H1 (cell line): ENCODE results near the gene NTNG2. TPM values are rescaled to one million over a fixed set of nuclear protein-coding genes. Genes with fewer than 3 reads are reported as not detected.

Experiments
- CTCF ChIA-PET: fragments of 300-600 bp; sonication (Branson Sonifier 250); formaldehyde crosslinking; loops from one replicate; lab custom pipeline; 2021; ENCODE audit not compliant: partially characterized antibody; lab: Charles Lee
- POLR2A ChIA-PET: fragments of 300-600 bp; sonication (Branson Sonifier 250); formaldehyde crosslinking; loops from one replicate; lab custom pipeline; 2021; ENCODE audit warnings: inconsistent platforms; ENCODE audit not compliant: partially characterized antibody; lab: Charles Lee
- DNase-seq, 2 experiments: peaks; one replicate each; pipeline versions ENCODE4 v3.0.0 to v3.0.0-alpha.2; 2010 to 2022; ENCODE audit warnings: low spot score in 2 of 2, low read depth in 1 of 2, mixed read lengths in 1 of 2
- FAIRE-seq: peaks from 2 replicates; lab custom pipeline; 2011; peaks lifted over from hg19 to GRCh38; lab: Jason Lieb, UNC
- H2AFZ ChIP-seq: 2 replicates; pipeline ENCODE4 v1.8.1; 2012; ENCODE audit warnings: low read length, inconsistent platforms
- H2AK5ac ChIP-seq: 2 replicates; pipeline ENCODE4 v1.6.1; 2013; ENCODE audit warnings: low read depth, low read length
- H2BK120ac ChIP-seq: replicated peaks from 2 replicates; pipeline ENCODE3; 2013; ENCODE audit warnings: low read depth, low read length, inconsistent platforms
- H2BK12ac ChIP-seq: 2 replicates; pipeline ENCODE4 v1.6.1; 2013; ENCODE audit warnings: low read depth, low read length
- H2BK15ac ChIP-seq: 2 replicates; pipeline ENCODE4 v1.6.1; 2013; ENCODE audit warnings: low read length
- H2BK20ac ChIP-seq: 2 replicates; pipeline ENCODE4 v1.6.1; 2013; ENCODE audit warnings: low read length
- H2BK5ac ChIP-seq: 2 replicates; pipeline ENCODE4 v1.6.1; 2013; ENCODE audit warnings: low read depth, low read length
- H3K14ac ChIP-seq: 2 replicates; pipeline ENCODE4 v1.6.1; 2013; ENCODE audit warnings: inconsistent platforms; ENCODE audit not compliant: insufficient read length
- H3K18ac ChIP-seq: 2 replicates; pipeline ENCODE4 v1.6.1; 2013; ENCODE audit warnings: low read length; ENCODE audit errors: extremely low read depth
- H3K23ac ChIP-seq: 2 replicates; pipeline ENCODE4 v1.6.1; 2013; ENCODE audit warnings: inconsistent platforms; ENCODE audit not compliant: insufficient read length
- H3K23me2 ChIP-seq: 2 replicates; pipeline ENCODE4 v1.6.1; 2013; ENCODE audit warnings: low read depth, low read length
- H3K27ac ChIP-seq: 2 replicates; pipeline ENCODE4 v1.6.1; 2011; ENCODE audit warnings: low read depth, low read length, inconsistent platforms
- H3K27me3 ChIP-seq, 4 experiments: replicated peaks in 1 of 4; 1 replicate in 1 of 4; 2 replicates in 3 of 4; pipeline versions ENCODE4 v1.6.1 to v1.8.1; 2011 to 2013; ENCODE audit warnings: low read length in 3 of 4, mild to moderate bottlenecking in 3 of 4, inconsistent platforms in 2 of 4, mixed read lengths in 2 of 4, moderate library complexity in 1 of 4; ENCODE audit not compliant: control insufficient read depth in 3 of 4, insufficient read depth in 3 of 4; ENCODE audit errors: extremely low read depth in 1 of 4
- H3K36me3 ChIP-seq, 4 experiments: 2 replicates each; pipeline versions ENCODE4 v1.6.1 to v1.8.1; 2011 to 2013; ENCODE audit warnings: mild to moderate bottlenecking in 4 of 4, low read length in 3 of 4, moderate library complexity in 2 of 4, control low read depth in 1 of 4, inconsistent platforms in 1 of 4; ENCODE audit not compliant: insufficient read depth in 4 of 4, control insufficient read depth in 2 of 4
- H3K4ac ChIP-seq: replicated peaks from 2 replicates; pipeline ENCODE3; 2013; ENCODE audit warnings: low read length, low read depth, mixed read lengths, inconsistent platforms; ENCODE audit not compliant: insufficient read length
- H3K4me1 ChIP-seq, 4 experiments: replicated peaks in 1 of 4; 1 replicate in 1 of 4; 2 replicates in 3 of 4; pipeline versions ENCODE4 v1.6.1 to v1.8.1; 2011 to 2013; ENCODE audit warnings: low read length in 3 of 4, inconsistent platforms in 2 of 4, mixed read lengths in 1 of 4; ENCODE audit not compliant: insufficient read depth in 4 of 4, control insufficient read depth in 3 of 4
- H3K4me2 ChIP-seq, 2 experiments: 2 replicates each; pipeline versions ENCODE4 v1.6.1 to v1.8.1; 2011 to 2013; ENCODE audit warnings: low read depth in 2 of 2, low read length in 2 of 2, control low read depth in 1 of 2, inconsistent platforms in 1 of 2, mild to moderate bottlenecking in 1 of 2; ENCODE audit not compliant: insufficient read depth in 1 of 2
- H3K4me3 ChIP-seq, 4 experiments: fragments of 200-600, 300-600 bp in 1 of 4; sonication (generic), shearing (Covaris generic), sonication (Bioruptor Twin) in 1 of 4; 2 replicates each; pipeline versions ENCODE4 v1.5.1 to v1.8.1; 2011 to 2016; ENCODE audit warnings: low read length in 4 of 4, low read depth in 3 of 4, control low read depth in 2 of 4, inconsistent platforms in 2 of 4, mild to moderate bottlenecking in 2 of 4, mixed read lengths in 1 of 4, moderate library complexity in 1 of 4; ENCODE audit not compliant: insufficient read depth in 2 of 4; ENCODE audit errors: extremely low read depth in 1 of 4
- H3K56ac ChIP-seq: replicated peaks from 2 replicates; pipeline ENCODE3; 2013; ENCODE audit warnings: low read depth, mild to moderate bottlenecking, mixed read lengths, low read length, inconsistent platforms; ENCODE audit not compliant: insufficient read length
- H3K79me1 ChIP-seq: 2 replicates; pipeline ENCODE4 v1.6.1; 2013; ENCODE audit warnings: low read depth, low read length, control low read depth
- H3K79me2 ChIP-seq, 2 experiments: 2 replicates each; pipeline versions ENCODE4 v1.6.1 to v1.8.1; 2012 to 2013; ENCODE audit warnings: low read length in 2 of 2, mild to moderate bottlenecking in 2 of 2, inconsistent platforms in 1 of 2; ENCODE audit not compliant: insufficient read depth in 2 of 2, control insufficient read depth in 1 of 2
- H3K9ac ChIP-seq, 4 experiments: replicated peaks in 1 of 4; 1 replicate in 1 of 4; 2 replicates in 3 of 4; pipeline versions ENCODE4 v1.6.1 to v1.8.1; 2011 to 2013; ENCODE audit warnings: low read depth in 3 of 4, low read length in 3 of 4, control low read depth in 2 of 4, mild to moderate bottlenecking in 2 of 4, moderate library complexity in 2 of 4, inconsistent platforms in 1 of 4; ENCODE audit errors: extremely low read depth in 1 of 4
- H3K9me3 ChIP-seq, 2 experiments: 2 replicates each; pipeline versions ENCODE4 v1.6.1 to v1.8.1; 2012 to 2013; ENCODE audit warnings: mild to moderate bottlenecking in 2 of 2, moderate library complexity in 2 of 2, control low read depth in 1 of 2, inconsistent platforms in 1 of 2, low read depth in 1 of 2, low read length in 1 of 2, mixed read lengths in 1 of 2; ENCODE audit not compliant: insufficient read depth in 2 of 2
- H4K20me1 ChIP-seq, 2 experiments: replicated peaks in 1 of 2; 2 replicates each; pipeline versions ENCODE3 to v1.8.1; 2011 to 2013; ENCODE audit warnings: inconsistent platforms in 2 of 2, low read length in 2 of 2, mild to moderate bottlenecking in 1 of 2; ENCODE audit not compliant: insufficient read depth in 2 of 2, control insufficient read depth in 1 of 2
- H4K5ac ChIP-seq: 2 replicates; pipeline ENCODE4 v1.6.1; 2013; ENCODE audit warnings: low read length, low read depth, mixed read lengths, inconsistent platforms; ENCODE audit not compliant: insufficient read length
- H4K8ac ChIP-seq: 2 replicates; pipeline ENCODE4 v1.8.0; 2013; ENCODE audit warnings: mild to moderate bottlenecking, moderate library complexity, low read length, inconsistent platforms; ENCODE audit not compliant: insufficient read depth; ENCODE audit errors: extremely low read depth
- H4K91ac ChIP-seq: replicated peaks from 2 replicates; pipeline ENCODE3; 2013; ENCODE audit warnings: low read length, mixed read lengths, inconsistent platforms; ENCODE audit not compliant: insufficient read length
- CBX8 ChIP-seq: fragments of 300-800, 300-1000 bp; sonication (generic); IDR thresholded peaks from 2 replicates; pipeline ENCODE4 v1.7.1; 2016; ENCODE audit warnings: low read depth, low read length, borderline replicate concordance
- CTBP2 ChIP-seq: IDR thresholded peaks from 2 replicates; pipeline ENCODE4 v1.7.0; 2011; ENCODE audit warnings: borderline replicate concordance, mild to moderate bottlenecking, moderate library complexity, mixed read lengths, low read length; ENCODE audit not compliant: insufficient read depth, insufficient read length
- E2F6 ChIP-seq: IDR thresholded peaks from 2 replicates; pipeline ENCODE4 v1.6.1; 2012; ENCODE audit warnings: inconsistent platforms
- EZH2 ChIP-seq: fragments of 200-600 bp; sonication (generic); IDR thresholded peaks from 2 replicates; pipeline ENCODE4 v1.7.1; 2012; ENCODE audit warnings: low read depth, mild to moderate bottlenecking, moderate library complexity, low read length, inconsistent platforms; ENCODE audit not compliant: severe bottlenecking
- FOSL1 ChIP-seq: IDR thresholded peaks from 2 replicates; pipeline ENCODE4 v1.6.1; 2011; ENCODE audit warnings: mild to moderate bottlenecking, low read depth, low read length, moderate library complexity; ENCODE audit not compliant: insufficient read depth
- GABPA ChIP-seq: IDR thresholded peaks from 2 replicates; pipeline ENCODE4 v1.6.1; 2011; ENCODE audit warnings: mild to moderate bottlenecking, low read length, moderate library complexity, borderline replicate concordance; ENCODE audit not compliant: insufficient read depth
- KDM1A ChIP-seq: fragments of 200-600, 300-600 bp; sonication (generic); IDR thresholded peaks from 2 replicates; pipeline ENCODE4 v1.7.1; 2016; ENCODE audit warnings: mild to moderate bottlenecking, low read length, borderline replicate concordance
- KDM4A ChIP-seq: IDR thresholded peaks from one replicate; pipeline ENCODE4 v1.7.1; 2012; ENCODE audit warnings: low read depth, mild to moderate bottlenecking, moderate library complexity, low read length, inconsistent platforms; ENCODE audit not compliant: severe bottlenecking
- POLR2A ChIP-seq, 2 experiments: IDR thresholded peaks; 1 replicate in 1 of 2; 2 replicates in 1 of 2; pipeline ENCODE4 v1.6.1; 2011; ENCODE audit warnings: low read depth in 2 of 2, low read length in 2 of 2, mild to moderate bottlenecking in 2 of 2; ENCODE audit errors: control extremely low read depth in 1 of 2
- RBBP5 ChIP-seq: IDR thresholded peaks from 2 replicates; pipeline ENCODE4 v1.7.1; 2012; ENCODE audit warnings: low read depth, mild to moderate bottlenecking, inconsistent platforms, low read length, moderate library complexity, borderline replicate concordance
- WGBS, 2 experiments: shearing (Covaris generic) in 1 of 2; methylation state at CpG; one replicate each; pipeline versions ENCODE4 v1.1.6 to v1.1.7; 2013 to 2015; ENCODE audit warnings: low lambda C conversion rate in 2 of 2, mixed read lengths in 2 of 2, inconsistent platforms in 1 of 2, low coverage in 1 of 2, missing lambda C conversion rate in 1 of 2; ENCODE audit not compliant: insufficient replicate concordance in 2 of 2, insufficient coverage in 1 of 2, insufficient read length in 1 of 2; ENCODE audit errors: extremely low coverage in 1 of 2, missing lambda C conversion rate in 1 of 2; 5-methylcytosine and 5-hydroxymethylcytosine counted together
- polyA plus RNA-seq, 7 experiments: library from polyadenylated mRNA; depleted of rRNA in 3 of 7; stranded (reverse) in 5 of 7; unstranded in 2 of 7; fragments of >200 nt in 5 of 7; fragments of 200-250 nt in 2 of 7; gene quantifications; 1 replicate in 5 of 7; 2 replicates in 1 of 7; 4 replicates in 1 of 7; pipeline versions ENCODE4 v1.2.1 to v1.2.3, GENCODE V29; 2011 to 2013; ENCODE audit warnings: missing spikeins in 2 of 7, mixed read lengths in 2 of 7
- total RNA-seq: library from RNA; stranded (reverse); fragmentation: NEBNext Ultra II Directional; extraction: Animal tissue kit (Norgen Biotek cat#: 25700); gene quantifications from 2 replicates; pipeline ENCODE4 v1.2.1, GENCODE V29; 2021

Gene NTNG2
- total and polyA plus RNA-seq, 2 of the 8 experiments (the other 6 are each of a cell fraction or from before 2014, with no cell fraction given): 1.4 to 1.5 TPM

GRCh38 chr9:132154863-132155567, 6.8 kb upstream of the NTNG2 start:
- Histone ChIP-seq H4K8ac (no peak overlapping the region), H2BK12ac (no peak overlapping the region), H2BK20ac (0 out of 2 replicates have a peak overlapping the region, but pooled peaks have one; percentile 6), H2BK120ac (peak overlapping the region; percentile 18), H3K4me1 (peaks cover 0 to 12% (median 6%) of the 10 kb centered on the region in 4 experiments; a peak in 5 of 7 replicates), H3K27me3 (peaks cover 0 to 15% (median 4%) of the 10 kb centered on the region in 4 experiments; a peak in 5 of 7 replicates), H3K4ac (no peak overlapping the region), H2AK5ac (no peak overlapping the region), H3K9me3 (no peaks in the 10 kb centered on the region), H3K79me2 (no peaks in the 10 kb centered on the region), H2BK15ac (no peak overlapping the region; the same call in 1 of the 2 replicates), H4K5ac (no peak overlapping the region), H3K4me2 (0 out of 4 replicates have a peak overlapping the region, but pooled peaks have one; percentile 6 to 8), H3K9ac (no peak overlapping the region; a peak in 1 of 7 replicates), H3K14ac (no peak overlapping the region), H3K56ac (no peak overlapping the region), H3K23ac (no peak overlapping the region), H4K20me1 (peaks cover 0 to 2% of the 10 kb centered on the region in 2 experiments), H3K18ac (peak overlapping the region; percentile 75; the same call in 1 of the 2 replicates), H3K27ac (no peak overlapping the region), H3K79me1 (no peaks in the 10 kb centered on the region), H3K4me3 (no peak overlapping the region), H3K23me2 (no peaks in the 10 kb centered on the region), H4K91ac (no peak overlapping the region), H2BK5ac (no peak overlapping the region; the same call in 1 of the 2 replicates), H2AFZ (peak overlapping the region; percentile 62), H3K36me3 (no peaks in the 10 kb centered on the region)
- 55% methylated on average over 16 of the region's 16 CpGs; no CpG with 5 or more reads in 1 of the 2 experiments for WGBS, 2 experiments
- ChIA-PET CTCF (interaction anchor here (0.5 to 6.6 kb wide), 9 partner anchors 11 to 582 kb away, joined by 3 to 26 read pairs (median 4); no protein-coding TSS in a partner anchor), POLR2A (interaction anchor here (0.6 to 1.7 kb wide), 2 partner anchors 9 to 20 kb away, joined by 3 to 7 read pairs; no protein-coding TSS in a partner anchor)
- DNase-seq: no peak
- FAIRE-seq: peak; percentile 72
- TF ChIP-seq CBX8 (no peak), CTBP2 (no peak), FOSL1 (no peak), KDM1A (no peak), KDM4A (no peak), RBBP5 (0 out of 2 replicates have a peak, but pooled peaks have one; percentile 48), E2F6 (no peak), POLR2A (IDR thresholded peaks at IDR 0.05; ENCODE audit: control extremely low read depth in 1 of 2, low read depth in 2 of 2, low read length in 2 of 2) (no peak), GABPA (0 out of 2 replicates have a peak, but pooled peaks have one; percentile 7), EZH2 (no peak)
